SKM-1 treated with dmso at 0.1 percent for 144 hours (cell line): Measurements from ENCODE around the gene RBM15.

ENCODE experiments used
- DNase-seq: peaks from one replicate; lab custom pipeline; 2025; ENCODE audit not compliant: unreplicated experiment; lab: John Stamatoyannopoulos, UW

Gene RBM15, protein sequence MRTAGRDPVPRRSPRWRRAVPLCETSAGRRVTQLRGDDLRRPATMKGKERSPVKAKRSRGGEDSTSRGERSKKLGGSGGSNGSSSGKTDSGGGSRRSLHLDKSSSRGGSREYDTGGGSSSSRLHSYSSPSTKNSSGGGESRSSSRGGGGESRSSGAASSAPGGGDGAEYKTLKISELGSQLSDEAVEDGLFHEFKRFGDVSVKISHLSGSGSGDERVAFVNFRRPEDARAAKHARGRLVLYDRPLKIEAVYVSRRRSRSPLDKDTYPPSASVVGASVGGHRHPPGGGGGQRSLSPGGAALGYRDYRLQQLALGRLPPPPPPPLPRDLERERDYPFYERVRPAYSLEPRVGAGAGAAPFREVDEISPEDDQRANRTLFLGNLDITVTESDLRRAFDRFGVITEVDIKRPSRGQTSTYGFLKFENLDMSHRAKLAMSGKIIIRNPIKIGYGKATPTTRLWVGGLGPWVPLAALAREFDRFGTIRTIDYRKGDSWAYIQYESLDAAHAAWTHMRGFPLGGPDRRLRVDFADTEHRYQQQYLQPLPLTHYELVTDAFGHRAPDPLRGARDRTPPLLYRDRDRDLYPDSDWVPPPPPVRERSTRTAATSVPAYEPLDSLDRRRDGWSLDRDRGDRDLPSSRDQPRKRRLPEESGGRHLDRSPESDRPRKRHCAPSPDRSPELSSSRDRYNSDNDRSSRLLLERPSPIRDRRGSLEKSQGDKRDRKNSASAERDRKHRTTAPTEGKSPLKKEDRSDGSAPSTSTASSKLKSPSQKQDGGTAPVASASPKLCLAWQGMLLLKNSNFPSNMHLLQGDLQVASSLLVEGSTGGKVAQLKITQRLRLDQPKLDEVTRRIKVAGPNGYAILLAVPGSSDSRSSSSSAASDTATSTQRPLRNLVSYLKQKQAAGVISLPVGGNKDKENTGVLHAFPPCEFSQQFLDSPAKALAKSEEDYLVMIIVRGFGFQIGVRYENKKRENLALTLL

GRCh38 chr1:110338886-110339406 lies at the start of gene RBM15:
TSS of gene RBM15 (plus strand) at chr1:110339377. CDS start at chr1:110339406, 29 bp downstream.
- DNase-seq, result peak; percentile 100

DNA sequence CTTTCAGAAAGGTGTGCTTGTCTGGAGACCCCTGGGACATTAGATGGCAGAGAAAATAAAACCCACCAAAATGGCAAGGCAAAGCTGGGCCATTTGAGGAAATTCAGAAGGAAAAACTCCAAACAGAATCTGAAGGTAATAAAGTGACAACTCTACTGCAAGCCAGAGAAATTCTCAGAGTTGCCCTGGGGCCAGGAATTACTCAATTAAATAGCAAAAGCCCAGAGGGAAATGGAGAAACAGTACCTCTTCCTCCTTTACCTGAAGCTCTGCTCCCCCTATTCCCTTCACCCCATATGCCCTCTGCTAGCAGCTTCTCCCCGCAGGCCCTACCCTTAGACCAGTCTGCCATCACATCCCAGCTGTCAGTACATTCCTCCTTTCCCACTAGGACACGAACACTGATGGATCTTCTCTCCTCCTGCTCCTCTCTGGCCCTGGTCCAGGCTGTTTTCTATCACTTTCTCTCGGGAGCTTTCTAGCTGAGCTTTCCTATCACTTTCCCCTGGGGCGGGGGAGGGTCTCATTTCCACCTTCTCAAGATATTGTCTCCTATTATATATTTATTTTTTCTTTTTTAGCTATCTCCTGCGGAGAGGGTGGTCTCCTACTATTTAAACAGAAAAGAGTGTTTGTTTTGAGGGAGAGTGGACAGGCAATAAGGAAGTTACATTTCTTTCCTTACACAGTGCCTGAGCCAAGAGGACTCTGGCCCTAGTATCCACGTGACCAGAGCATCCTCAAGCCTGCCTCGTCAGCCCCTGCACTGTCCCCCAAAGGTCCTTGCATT lies 47.7 kb upstream of the RBM15 start:
- DNase-seq, result no peak

GRCh38 chr1:110292031-110292741 lies 47.0 kb upstream of the RBM15 start:
- peak; percentile 67 for DNase-seq

- DNase-seq, result peak; percentile 41
Observed at GRCh38 chr1:110293601-110294104, 45.5 kb upstream of the RBM15 start.

DNA sequence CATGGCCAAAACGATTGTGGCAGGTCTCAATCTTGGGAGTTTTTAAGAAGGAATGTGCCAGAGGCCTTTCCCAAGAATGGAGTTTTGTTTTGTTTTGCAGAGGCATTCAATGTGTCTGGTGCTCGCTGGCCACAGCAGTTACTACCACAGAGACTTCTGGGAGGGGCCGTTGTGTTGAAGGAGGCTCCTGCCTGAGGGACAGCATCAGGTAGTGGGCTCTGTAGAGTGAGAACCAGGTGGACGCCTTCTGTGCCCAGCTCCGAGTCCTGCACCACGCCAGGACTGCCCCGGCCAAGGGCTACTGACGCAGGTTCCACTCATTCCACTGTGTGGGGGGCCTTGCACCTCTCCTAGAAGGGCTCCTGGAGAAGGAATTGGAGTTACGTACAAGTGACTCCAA lies 44.9 kb upstream of the RBM15 start:
- DNase-seq, result no peak

DNA sequence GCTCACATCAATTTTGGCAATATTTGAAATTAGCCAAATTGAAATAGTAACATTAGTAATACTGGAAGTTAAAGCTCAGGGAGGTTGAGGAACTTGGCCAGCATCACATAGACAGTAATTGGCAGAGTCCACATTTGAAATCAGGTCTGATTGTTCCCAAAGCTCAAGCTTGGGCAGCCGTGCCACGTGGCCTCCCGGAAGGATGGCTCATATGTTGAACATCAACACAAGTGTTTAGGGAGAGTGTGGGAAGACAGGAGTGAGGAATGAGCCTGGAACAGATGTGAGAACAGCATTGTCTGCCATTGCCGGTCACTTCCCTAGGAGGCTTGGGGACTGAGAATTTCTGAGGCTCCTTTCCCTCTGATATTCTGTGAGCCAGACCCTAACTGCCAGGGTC lies 40.2 kb upstream of the RBM15 start:
- DNase-seq, result no peak

- no peak for DNase-seq
Observed at GRCh38 chr1:110300412-110301085, 38.6 kb upstream of the RBM15 start.

DNA sequence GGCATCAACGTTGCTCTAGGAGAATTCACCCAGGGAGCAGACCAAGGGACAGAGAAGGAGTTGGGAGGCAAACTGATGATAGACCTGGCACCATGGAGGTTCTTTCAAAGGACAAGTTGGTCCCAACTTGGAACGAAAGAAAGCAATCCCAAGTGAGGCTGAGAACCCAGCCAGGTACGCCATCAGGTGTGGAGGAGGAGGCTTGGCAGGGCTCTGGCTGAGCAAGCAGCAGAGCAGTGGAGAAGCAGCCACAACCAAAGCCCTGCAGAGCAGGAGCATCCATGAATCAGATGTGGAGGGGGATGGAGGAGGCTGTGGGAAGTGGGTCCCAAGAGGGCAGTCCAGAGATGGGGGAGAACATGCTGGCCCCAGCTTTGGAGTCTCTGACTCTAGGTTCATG lies 36.3 kb upstream of the RBM15 start:
- no peak for DNase-seq

DNA sequence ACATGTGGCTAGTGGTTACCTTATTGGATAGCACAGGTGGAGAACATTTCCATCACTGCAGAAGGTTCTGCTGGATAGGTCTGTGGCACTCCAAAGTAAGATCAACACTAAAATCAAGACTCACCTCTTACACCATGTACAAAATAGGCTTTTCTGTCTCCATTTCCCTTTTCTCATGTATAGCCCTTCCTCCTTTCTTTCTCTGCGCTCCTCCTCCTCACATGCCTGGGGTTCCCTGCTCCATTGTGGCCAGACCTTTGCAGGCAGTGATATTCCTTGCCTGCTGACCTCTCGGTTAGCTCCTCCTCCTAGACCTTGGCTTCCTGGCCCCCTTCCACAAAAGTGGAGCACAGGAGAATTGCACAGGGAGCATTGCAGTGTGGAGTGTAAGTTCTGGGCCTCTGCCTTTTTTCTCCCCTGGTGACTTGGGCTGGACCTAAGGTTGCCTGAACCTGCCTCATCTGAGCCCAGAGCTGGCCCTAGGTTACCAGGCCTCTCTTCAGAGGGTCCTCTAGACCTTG lies 33.2 kb upstream of the RBM15 start:
- peak; percentile 47 for DNase-seq

DNA sequence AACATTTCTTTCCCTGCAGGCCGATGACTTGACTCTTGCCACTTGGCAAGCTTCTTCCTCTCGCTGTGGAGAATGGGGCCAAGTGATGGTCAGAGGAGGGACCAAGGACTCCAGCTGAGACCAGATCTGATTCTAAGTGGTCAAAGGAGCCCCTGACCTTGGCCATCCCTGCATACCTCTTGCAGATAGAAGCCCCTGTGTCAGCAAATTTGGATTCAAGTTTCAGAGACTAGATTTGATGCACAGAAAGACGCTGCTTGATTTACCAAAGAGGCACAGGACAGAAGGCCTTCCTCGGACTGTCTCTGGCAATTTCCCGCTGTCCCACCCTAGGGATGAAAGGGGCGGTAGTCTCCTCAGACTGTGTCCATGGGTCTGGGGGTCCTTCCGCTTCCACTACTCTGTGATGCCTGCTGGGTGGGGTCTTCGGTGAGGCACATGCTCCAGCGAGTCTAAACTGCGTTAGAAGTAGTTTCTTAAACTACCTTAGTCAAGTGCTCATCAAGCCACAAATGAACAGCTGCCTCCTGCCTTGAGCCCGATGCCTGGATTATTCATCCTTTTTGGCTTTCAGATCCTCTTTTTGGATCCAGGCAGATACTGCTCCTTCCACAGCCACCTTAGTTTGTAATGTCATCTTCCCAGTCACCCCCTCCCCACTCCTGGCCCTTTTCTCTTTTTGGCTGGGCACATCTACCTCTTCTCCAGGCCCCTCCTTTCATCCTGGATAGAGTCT lies 31.8 kb upstream of the RBM15 start:
- DNase-seq, result peak; percentile 22

DNA sequence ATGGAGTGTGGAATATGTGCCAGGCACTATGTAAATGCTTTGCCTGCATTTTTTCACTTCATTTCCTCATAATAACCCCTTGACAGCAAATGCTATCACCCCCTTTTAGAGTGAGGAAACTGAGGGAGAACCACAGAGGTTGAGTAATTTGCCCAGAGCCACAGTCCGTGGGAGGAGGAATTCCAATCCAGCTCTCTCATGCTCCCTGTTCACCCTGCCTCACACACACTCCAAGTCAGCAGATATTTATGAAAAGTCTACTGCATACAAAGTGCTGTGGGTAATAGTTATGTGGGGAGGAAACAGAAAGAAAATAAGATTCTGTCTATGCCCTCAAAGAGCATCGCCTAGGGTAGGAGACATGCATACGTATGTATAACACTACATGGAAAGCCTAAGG lies 30.9 kb upstream of the RBM15 start:
- no peak for DNase-seq

GRCh38 chr1:110309139-110309538 lies 30.0 kb upstream of the RBM15 start:
- DNase-seq, result no peak

- no peak for DNase-seq
Observed at GRCh38 chr1:110309767-110310166, 29.4 kb upstream of the RBM15 start.

GRCh38 chr1:110310300-110310699 lies 28.9 kb upstream of the RBM15 start:
- no peak for DNase-seq

- DNase-seq, result peak; percentile 66
Observed at GRCh38 chr1:110312188-110313121, 26.7 kb upstream of the RBM15 start.

- no peak for DNase-seq
Observed at GRCh38 chr1:110316735-110317134, 22.4 kb upstream of the RBM15 start.

- no peak for DNase-seq
Observed at GRCh38 chr1:110318046-110318445, 21.1 kb upstream of the RBM15 start.
